ENCODE data around the gene PARD3B. TPM values are rescaled to one million over a fixed set of nuclear protein-coding genes. Genes with fewer than 3 reads are reported as not detected.

The PARD3B gene
- total and polyA plus RNA-seq, 8 donors, result 1.8 to 42.6 (median 15.1) TPM

- peaks cover 0 to 11% (median 4%) of the 10 kb centered on the region in 4 donors for H3K4me1 ChIP-seq
- TF ChIP-seq POLR2AphosphoS5 (IDR thresholded peaks at IDR 0.05) (no peak), POLR2A (IDR thresholded peaks at IDR 0.05) (no peak), CTCF (IDR thresholded peaks at IDR 0.05) (no peak), EP300 (IDR thresholded peaks at IDR 0.05) (no peak)
- no peak overlapping the region for H3K27ac ChIP-seq
- H3K9me3 ChIP-seq, result no peaks in the 10 kb centered on the region
- intact Hi-C loops (cut with DNase I; ENCODE audit: low total_unique reads), result no loop called here
- whole genome bisulfite sequencing, 5 donors, result 35 to 50% (median 39%) methylated on average over 10 of the region's 10 CpGs
- peak; percentile 54 to 60 for DNase-seq
- no peak overlapping the region for H3K4me3 ChIP-seq
- no peaks in the 10 kb centered on the region for H3K36me3 ChIP-seq
- no peaks in the 10 kb centered on the region for H3K27me3 ChIP-seq
Measured at GRCh38 chr2:204538182-204539018, 6.9 kb upstream of the PARD3B start.

- H3K27ac ChIP-seq, result no peak overlapping the region
- H3K27me3 ChIP-seq, result no peaks in the 10 kb centered on the region
- intact Hi-C loops (cut with DNase I; ENCODE audit: low total_unique reads), result no loop called here
- TF ChIP-seq CTCF (IDR thresholded peaks at IDR 0.05) (no peak), POLR2A (IDR thresholded peaks at IDR 0.05) (no peak), POLR2AphosphoS5 (IDR thresholded peaks at IDR 0.05) (no peak), EP300 (IDR thresholded peaks at IDR 0.05) (no peak)
- H3K4me3 ChIP-seq, result no peak overlapping the region
- DNase-seq, result no peak
- no peaks in the 10 kb centered on the region for H3K9me3 ChIP-seq
- H3K36me3 ChIP-seq, result no peaks in the 10 kb centered on the region
- 76 to 94% (median 86%) methylated on average over 1 of the region's 1 CpG for WGBS, 5 donors
- peaks cover 0 to 11% (median 4%) of the 10 kb centered on the region in 4 donors for H3K4me1 ChIP-seq
Measured at GRCh38 chr2:204539019-204539385, 6.3 kb upstream of the PARD3B start.

- TF ChIP-seq POLR2AphosphoS5 (IDR thresholded peaks at IDR 0.05) (no peak), EP300 (IDR thresholded peaks at IDR 0.05) (no peak), CTCF (IDR thresholded peaks at IDR 0.05) (no peak), POLR2A (IDR thresholded peaks at IDR 0.05) (no peak)
- 86 to 95% (median 90%) methylated on average over 2 of the region's 2 CpGs for WGBS, 5 donors
- H3K27me3 ChIP-seq, result peaks cover 0 to 10% (median 0%) of the 10 kb centered on the region in 3 donors
Measured at GRCh38 chr2:204541637-204542036, 3.6 kb upstream of the PARD3B start.

GRCh38 chr2:204542982-204543608, 2.2 kb upstream of the PARD3B start:
- TF ChIP-seq CTCF (IDR thresholded peaks at IDR 0.05), result no peak
- WGBS, 5 donors, result 87 to 92% (median 89%) methylated on average over 4 of the region's 4 CpGs
- Histone ChIP-seq H3K36me3 (no peaks in the 10 kb centered on the region), H3K4me1 (peaks cover 7 to 43% (median 20%) of the 10 kb centered on the region in 4 donors), H3K27me3 (peaks cover 0 to 10% (median 0%) of the 10 kb centered on the region in 3 donors), H3K27ac (no peak overlapping the region), H3K4me3 (no peak overlapping the region), H3K9me3 (no peaks in the 10 kb centered on the region)
- intact Hi-C loops (cut with DNase I; ENCODE audit: low total_unique reads), result no loop called here
- no peak for DNase-seq

More at GRCh38 chr2:204541637-204542036, 3.6 kb upstream of the PARD3B start:
- Histone ChIP-seq H3K4me1 (peaks cover 7 to 31% (median 18%) of the 10 kb centered on the region in 4 donors), H3K9me3 (no peaks in the 10 kb centered on the region), H3K4me3 (no peak overlapping the region), H3K36me3 (no peaks in the 10 kb centered on the region), H3K27ac (no peak overlapping the region)
- no peak for DNase-seq
- intact Hi-C loops (cut with DNase I; ENCODE audit: low total_unique reads), result no loop called here

All from stomach (tissue), 9 donors.